IMR-90 (cell line): ENCODE data around the gene NMNAT3. TPM values are rescaled to one million over a fixed set of nuclear protein-coding genes. Genes with fewer than 3 reads are reported as not detected.

ENCODE experiments used
- ATAC-seq: fragments of 200-7000 bp; cut with Tn5 transposase; 2 replicates; pipeline ENCODE4 v1.9.1; 2020; ENCODE audit warnings: low read depth, mild to moderate bottlenecking, moderate library complexity
- BruUV-seq: library from RNA; stranded (reverse); fragments of 400-500 nt; replicated peaks from 2 replicates; lab custom pipeline; 2021; lab: Mats Ljungman, UMichigan
- CTCF ChIA-PET: fragments of 300-600 bp; formaldehyde crosslinking; extraction: SDS; loops from one replicate; lab custom pipeline; 2021; ENCODE audit warnings: antibody characterized with exemption; lab: Yijun Ruan, JAX
- POLR2A ChIA-PET: fragments of 300-600 bp; sonication (Branson Sonifier 250); formaldehyde crosslinking; loops from one replicate; lab custom pipeline; 2022; ENCODE audit warnings: antibody characterized with exemption; ENCODE audit not compliant: unreplicated experiment; lab: Charles Lee
- DNase-seq: peaks from one replicate; pipeline ENCODE4 v3.0.0; 2013
- H2AFZ ChIP-seq: replicated peaks from 2 replicates; pipeline ENCODE3; 2013; ENCODE audit warnings: low read length, mild to moderate bottlenecking; ENCODE audit not compliant: poor library complexity
- H2AK5ac ChIP-seq: 2 replicates; pipeline ENCODE4 v1.6.1; 2013; ENCODE audit warnings: low read depth, low read length, inconsistent platforms
- H2AK9ac ChIP-seq: replicated peaks from 2 replicates; pipeline ENCODE3; 2013; ENCODE audit warnings: mild to moderate bottlenecking, low read depth, low read length, moderate library complexity; ENCODE audit not compliant: poor library complexity
- H2BK120ac ChIP-seq: 2 replicates; pipeline ENCODE4 v1.6.1; 2013; ENCODE audit warnings: low read depth, low read length, inconsistent platforms
- H2BK15ac ChIP-seq: 3 replicates; pipeline ENCODE4 v1.6.1; 2013; ENCODE audit warnings: low read depth, low read length, inconsistent platforms
- H2BK20ac ChIP-seq: 2 replicates; pipeline ENCODE4 v1.6.1; 2013; ENCODE audit warnings: low read depth, mild to moderate bottlenecking, inconsistent platforms, low read length, moderate library complexity
- H2BK5ac ChIP-seq: 2 replicates; pipeline ENCODE4 v1.6.1; 2013; ENCODE audit warnings: mild to moderate bottlenecking, low read depth, low read length, inconsistent platforms; ENCODE audit not compliant: poor library complexity, severe bottlenecking
- H3K14ac ChIP-seq: replicated peaks from 2 replicates; pipeline ENCODE4 v1.6.1; 2013; ENCODE audit warnings: low read depth, low read length, inconsistent platforms
- H3K18ac ChIP-seq: 2 replicates; pipeline ENCODE4 v1.6.1; 2013; ENCODE audit warnings: low read depth, low read length, control low read depth
- H3K23ac ChIP-seq: 2 replicates; pipeline ENCODE4 v1.6.1; 2013; ENCODE audit warnings: low read depth, low read length, inconsistent platforms
- H3K27ac ChIP-seq: 2 replicates; pipeline ENCODE4 v1.5.1; 2013; ENCODE audit warnings: mild to moderate bottlenecking, control low read depth, low read length; ENCODE audit not compliant: insufficient read depth
- H3K27me3 ChIP-seq: 2 replicates; pipeline ENCODE4 v1.6.1; 2013; ENCODE audit warnings: low read length; ENCODE audit not compliant: control insufficient read depth, insufficient read depth
- H3K36me3 ChIP-seq: 2 replicates; pipeline ENCODE4 v1.6.1; 2013; ENCODE audit warnings: low read length, mixed read lengths; ENCODE audit not compliant: control insufficient read depth, insufficient read depth
- H3K4ac ChIP-seq: 2 replicates; pipeline ENCODE4 v1.6.1; 2013; ENCODE audit warnings: low read depth, low read length, inconsistent platforms
- H3K4me1 ChIP-seq: 2 replicates; pipeline ENCODE4 v1.6.1; 2013; ENCODE audit warnings: low read length, mixed read lengths; ENCODE audit not compliant: control insufficient read depth, insufficient read depth
- H3K4me2 ChIP-seq: 2 replicates; pipeline ENCODE4 v1.6.1; 2013; ENCODE audit warnings: low read depth, mild to moderate bottlenecking, control low read depth, low read length, moderate library complexity
- H3K4me3 ChIP-seq: 2 replicates; pipeline ENCODE4 v1.5.1; 2013; ENCODE audit warnings: low read depth, mild to moderate bottlenecking, control low read depth, low read length, moderate library complexity; ENCODE audit not compliant: insufficient read depth
- H3K56ac ChIP-seq: 2 replicates; pipeline ENCODE4 v1.6.1; 2013; ENCODE audit warnings: low read length, inconsistent platforms; ENCODE audit not compliant: insufficient read depth; ENCODE audit errors: extremely low read depth
- H3K79me1 ChIP-seq, 2 experiments: 2 replicates each; pipeline ENCODE4 v1.6.1; 2013; ENCODE audit warnings: low read length in 2 of 2, inconsistent platforms in 1 of 2, low read depth in 1 of 2
- H3K9ac ChIP-seq: 2 replicates; pipeline ENCODE4 v1.6.1; 2013; ENCODE audit warnings: low read depth, low read length, control low read depth
- H3K9me1 ChIP-seq: 2 replicates; pipeline ENCODE4 v1.6.1; 2013; ENCODE audit warnings: low read length, inconsistent platforms; ENCODE audit not compliant: insufficient read depth
- H3K9me3 ChIP-seq: 2 replicates; pipeline ENCODE4 v1.6.1; 2013; ENCODE audit warnings: low read length; ENCODE audit not compliant: control insufficient read depth, insufficient read depth
- H4K20me1 ChIP-seq: 2 replicates; pipeline ENCODE4 v1.6.1; 2013; ENCODE audit warnings: low read length, inconsistent platforms; ENCODE audit not compliant: insufficient read depth
- H4K5ac ChIP-seq: 2 replicates; pipeline ENCODE4 v1.6.1; 2013; ENCODE audit warnings: mild to moderate bottlenecking, low read depth, low read length, control low read depth
- H4K8ac ChIP-seq, 2 experiments: 2 replicates each; pipeline ENCODE4 v1.6.1; 2013; ENCODE audit warnings: low read depth in 2 of 2, low read length in 2 of 2, control low read depth in 1 of 2, inconsistent platforms in 1 of 2
- H4K91ac ChIP-seq: 2 replicates; pipeline ENCODE4 v1.6.1; 2013; ENCODE audit warnings: low read depth, low read length, inconsistent platforms; ENCODE audit not compliant: insufficient read depth
- CTCF ChIP-seq: conservative IDR thresholded peaks from 2 replicates; pipeline ENCODE4 v1.5.1; 2012; ENCODE audit warnings: mild to moderate bottlenecking, low read depth, low read length, improper control_type of control experiment
- RAD21 ChIP-seq: IDR thresholded peaks from 2 replicates; pipeline ENCODE4 v1.6.1; 2012; ENCODE audit warnings: low read length, improper control_type of control experiment
- SMC3 ChIP-seq: fragments of 150-350 bp; IDR thresholded peaks from 2 replicates; pipeline ENCODE4 v1.6.1; 2016; ENCODE audit warnings: low read depth, mild to moderate bottlenecking, antibody characterized with exemption, low read length, moderate library complexity
- USF2 ChIP-seq: fragments of 150-350 bp; IDR thresholded peaks from 2 replicates; pipeline ENCODE4 v1.6.1; 2017; ENCODE audit warnings: mild to moderate bottlenecking, antibody characterized with exemption, low read length, low read depth
- WGBS, 2 experiments: methylation state at CpG; one replicate each; pipeline versions ENCODE4 v1.1.5 to v1.1.7; 2013; ENCODE audit warnings: missing lambda C conversion rate in 2 of 2; ENCODE audit not compliant: insufficient read length in 1 of 2; ENCODE audit errors: extremely low coverage in 2 of 2; 5-methylcytosine and 5-hydroxymethylcytosine counted together
- dilution Hi-C: fragments of 300-500 bp; cut with HindIII; formaldehyde crosslinking; loops from one replicate; pipeline ENCODE4 v1.14.3; 2018; ENCODE audit warnings: low sequenced_read_pairs; ENCODE audit not compliant: unreplicated experiment
- in situ Hi-C: fragments of 300-500 bp; cut with MboI; formaldehyde crosslinking; loops from 3 replicates; pipeline ENCODE4 v1.14.3; 2019; ENCODE audit warnings: low sequenced_read_pairs, inconsistent platforms, mixed read lengths
- intact Hi-C: fragments of 100-400 bp; cut with micrococcal nuclease; formaldehyde crosslinking; loops from 2 replicates; pipeline ENCODE4 v1.10.0; 2022
- polyA plus RNA-seq, 3 experiments: library from polyadenylated mRNA; depleted of rRNA; stranded (reverse); fragments of >200 nt; gene quantifications; 2 replicates each; pipeline ENCODE4 v1.2.3, GENCODE V29; 2012; ENCODE audit warnings: low replicate concordance in 1 of 3
- total RNA-seq: library from RNA; depleted of rRNA; stranded (reverse); fragments of >200 nt; gene quantifications from 2 replicates; pipeline ENCODE4 v1.2.3, GENCODE V29; 2012

The NMNAT3 gene
- total and polyA plus RNA-seq, 2 of the 4 experiments (the other 2 are of a cell fraction), result 0.12 to 0.36 TPM

GRCh38 chr3:139561959-139562676 is 115.7 kb downstream of the NMNAT3 start:
- ChIA-PET CTCF (interaction anchor here (0.9 to 1.3 kb wide), 2 partner anchors 134 to 138 kb away, joined by 3 to 4 read pairs; no protein-coding TSS in a partner anchor), POLR2A (no interaction called here)
- no peak overlapping the region for H3K4me3 ChIP-seq
- 22% methylated on average over 1 of the region's 1 CpG; no CpG with 5 or more reads in 1 of the 2 experiments for WGBS, 2 experiments
- H3K9me1 ChIP-seq, result no peaks in the 10 kb centered on the region
- no peak overlapping the region for H2AK5ac ChIP-seq
- TF ChIP-seq CTCF (peak; percentile 70), RAD21 (peak; percentile 88), SMC3 (peak; percentile 79), USF2 (no peak)
- dilution Hi-C loops, result no loop called here
- no peak overlapping the region for H2BK20ac ChIP-seq
- H3K9ac ChIP-seq, result no peak overlapping the region
- H3K4me2 ChIP-seq, result no peak overlapping the region
- no peak overlapping the region for H3K23ac ChIP-seq
- H2AK9ac ChIP-seq, result no peak overlapping the region
- ATAC-seq (peak; percentile 77), DNase-seq (peak; percentile 43)
- no peaks in the 10 kb centered on the region for H4K20me1 ChIP-seq
- no peak overlapping the region for H3K27ac ChIP-seq
- H2BK120ac ChIP-seq, result no peak overlapping the region
- no peaks in the 10 kb centered on the region for H3K9me3 ChIP-seq
- in situ Hi-C loops, result loop anchor here (5.0 kb wide), 1 partner anchor 135 kb away; no protein-coding TSS in a partner anchor
- no peak overlapping the region for H2BK15ac ChIP-seq
- H4K91ac ChIP-seq, result no peak overlapping the region
- H3K27me3 ChIP-seq, result no peaks in the 10 kb centered on the region; the same call in 1 of the 2 replicates
- peaks cover 3% of the 10 kb centered on the region for H3K4me1 ChIP-seq
- no peak overlapping the region for H2BK5ac ChIP-seq
- H3K56ac ChIP-seq, result no peak overlapping the region
- H2AFZ ChIP-seq, result no peak overlapping the region
- intact Hi-C loops, result loop anchor here (1.0 kb wide), 1 partner anchor 135 kb away; no protein-coding TSS in a partner anchor
- no peak overlapping the region for H3K4ac ChIP-seq
- H3K14ac ChIP-seq, result no peak overlapping the region
- H3K36me3 ChIP-seq, result no peaks in the 10 kb centered on the region
- BruUV-seq, result no TSS peak
- H3K79me1 ChIP-seq, result no peaks in the 10 kb centered on the region
- H4K8ac ChIP-seq, result no peak overlapping the region
- H3K18ac ChIP-seq, result no peak overlapping the region
- no peak overlapping the region for H4K5ac ChIP-seq
